IPS-18a (cell line): Measurements from ENCODE around the gene ZBTB16.

Source experiments
- H3K27ac ChIP-seq: one replicate; pipeline ENCODE4 v1.5.1; 2013; ENCODE audit warnings: low read length
- H3K27me3 ChIP-seq: one replicate; pipeline ENCODE4 v1.6.1; 2013; ENCODE audit warnings: mild to moderate bottlenecking, low read length; ENCODE audit not compliant: control insufficient read depth, insufficient read depth
- H3K36me3 ChIP-seq: one replicate; pipeline ENCODE4 v1.6.1; 2013; ENCODE audit warnings: low read depth, low read length; ENCODE audit not compliant: control insufficient read depth
- H3K4me1 ChIP-seq: one replicate; pipeline ENCODE4 v1.6.1; 2013; ENCODE audit warnings: low read depth, low read length; ENCODE audit not compliant: control insufficient read depth
- H3K4me3 ChIP-seq: one replicate; pipeline ENCODE4 v1.5.1; 2013; ENCODE audit warnings: low read length
- H3K9ac ChIP-seq: one replicate; pipeline ENCODE4 v1.6.1; 2013; ENCODE audit warnings: mild to moderate bottlenecking, low read length, moderate library complexity
- H3K9me3 ChIP-seq: one replicate; pipeline ENCODE4 v1.6.1; 2013; ENCODE audit warnings: low read depth, low read length; ENCODE audit not compliant: control insufficient read depth

The ZBTB16 gene

DNA sequence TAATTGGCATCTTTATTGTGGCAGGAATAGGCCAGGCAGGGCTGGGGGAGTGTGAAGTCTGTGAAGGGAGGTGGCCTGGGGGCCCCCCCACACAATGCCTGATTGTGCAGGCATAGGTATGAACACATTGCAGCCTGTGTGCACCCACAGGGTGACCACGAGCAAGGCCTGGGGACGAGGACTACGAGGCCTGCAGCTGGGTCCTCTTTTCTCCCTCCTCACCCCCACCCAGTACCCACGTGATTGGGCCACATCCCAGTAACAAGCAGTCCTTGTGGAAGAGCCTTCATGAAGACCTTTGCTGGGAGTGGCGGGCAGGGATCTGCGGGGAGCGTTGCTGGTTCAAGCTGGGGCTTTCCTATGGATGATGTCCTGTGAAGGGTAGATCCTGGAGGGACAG, 29.3 kb downstream of the ZBTB16 start:
- Histone ChIP-seq H3K27ac (no peak overlapping the region), H3K36me3 (no peaks in the 10 kb centered on the region), H3K9me3 (no peaks in the 10 kb centered on the region), H3K4me1 (peaks cover 3% of the 10 kb centered on the region), H3K4me3 (no peak overlapping the region), H3K27me3 (peaks cover 4% of the 10 kb centered on the region), H3K9ac (no peak overlapping the region)

- H3K36me3 ChIP-seq, result no peaks in the 10 kb centered on the region
- H3K27ac ChIP-seq, result no peak overlapping the region
- H3K27me3 ChIP-seq, result no peaks in the 10 kb centered on the region
- no peak overlapping the region for H3K4me3 ChIP-seq
- peaks cover 3% of the 10 kb centered on the region for H3K4me1 ChIP-seq
- H3K9ac ChIP-seq, result no peak overlapping the region
- H3K9me3 ChIP-seq, result no peaks in the 10 kb centered on the region
These were observed 30.2 kb downstream of the ZBTB16 start for GRCh38 chr11:114089748-114090147.

DNA sequence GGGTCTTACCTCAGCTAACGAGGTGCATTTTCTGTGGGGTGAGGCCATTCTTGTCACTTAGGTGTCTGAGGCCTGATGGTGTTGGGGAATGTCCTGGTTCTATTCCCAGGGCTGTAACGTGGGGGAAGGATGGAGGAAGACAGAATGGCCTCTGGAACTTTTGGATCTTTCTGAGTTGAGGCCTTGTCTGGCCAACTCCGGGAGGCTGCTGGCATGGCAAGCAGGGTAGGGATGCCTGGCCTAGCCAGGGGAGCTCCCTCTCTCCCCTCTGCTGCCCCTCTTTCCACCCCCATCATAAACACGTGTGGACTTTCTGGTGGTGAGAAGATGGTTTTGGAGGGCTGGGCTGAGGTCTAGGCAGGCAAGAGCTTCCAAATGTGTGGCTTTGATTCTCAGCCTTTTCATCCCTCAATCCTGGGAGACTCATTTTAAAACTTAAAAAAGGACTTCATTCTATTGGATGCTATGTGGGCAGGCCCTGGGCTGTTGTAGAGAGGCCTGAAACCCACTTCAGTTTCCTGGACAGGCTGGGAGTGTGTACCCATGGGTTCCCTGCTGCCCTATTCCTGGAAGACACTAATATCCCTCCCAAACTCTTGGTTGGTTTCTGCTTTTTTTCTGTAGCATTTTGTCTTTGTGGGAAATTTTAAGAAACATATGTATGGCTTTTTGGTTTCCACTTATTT, 30.9 kb downstream of the ZBTB16 start:
- H3K27me3 ChIP-seq, result no peaks in the 10 kb centered on the region
- no peak overlapping the region for H3K9ac ChIP-seq
- no peaks in the 10 kb centered on the region for H3K36me3 ChIP-seq
- H3K4me1 ChIP-seq, result peaks cover 3% of the 10 kb centered on the region
- H3K27ac ChIP-seq, result no peak overlapping the region
- H3K4me3 ChIP-seq, result no peak overlapping the region
- no peaks in the 10 kb centered on the region for H3K9me3 ChIP-seq

- Histone ChIP-seq H3K9ac (no peak overlapping the region), H3K4me1 (peaks cover 3% of the 10 kb centered on the region), H3K9me3 (no peaks in the 10 kb centered on the region), H3K27ac (no peak overlapping the region), H3K36me3 (no peaks in the 10 kb centered on the region), H3K27me3 (no peaks in the 10 kb centered on the region), H3K4me3 (no peak overlapping the region)
These were observed 31.5 kb downstream of the ZBTB16 start for GRCh38 chr11:114090976-114091375.

DNA sequence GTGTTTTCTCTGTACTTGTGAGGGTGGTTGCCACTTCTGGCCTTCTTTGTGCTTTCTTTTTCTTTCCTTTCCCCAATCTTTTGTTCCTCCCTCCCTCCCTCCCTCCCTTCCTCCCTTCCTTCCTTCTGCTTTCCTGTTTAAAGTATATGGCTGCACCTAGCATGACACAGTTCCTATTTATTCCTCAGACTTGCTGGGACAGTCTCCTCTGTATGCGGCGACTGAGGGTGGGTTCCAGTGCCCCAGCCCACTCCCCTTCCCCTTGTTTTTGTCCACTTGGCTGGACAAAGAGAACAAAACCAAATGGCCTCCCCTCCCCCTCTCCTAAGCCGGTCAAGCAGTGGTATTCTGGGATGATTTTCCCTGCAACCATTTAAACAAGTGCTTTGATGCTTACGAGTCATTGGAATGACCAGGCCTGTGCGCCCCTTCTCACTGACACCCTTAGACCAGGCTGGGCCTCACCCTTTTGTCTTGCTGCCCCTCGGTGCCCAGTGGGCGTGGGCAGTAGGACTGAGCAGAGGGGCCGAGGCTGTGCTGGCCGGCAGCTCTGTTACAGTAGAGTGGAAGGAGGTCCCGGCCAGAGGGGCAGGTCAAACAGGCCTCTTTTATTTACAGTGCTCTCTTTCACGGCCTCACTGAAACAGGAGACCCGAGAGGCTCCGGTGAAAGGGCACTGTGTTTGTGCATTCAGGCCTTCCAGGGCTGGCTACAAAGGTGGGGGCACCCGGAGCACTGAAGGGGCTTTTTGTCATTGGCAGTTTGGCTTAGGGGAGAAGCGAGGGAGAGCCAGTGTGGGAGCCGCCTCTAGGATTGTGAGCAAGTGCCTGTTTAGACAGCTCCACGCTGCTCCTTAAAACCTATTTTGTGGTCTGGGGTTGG, 32.2 kb downstream of the ZBTB16 start:
- peaks cover 3% of the 10 kb centered on the region for H3K4me1 ChIP-seq
- H3K27ac ChIP-seq, result no peak overlapping the region
- H3K9ac ChIP-seq, result no peak overlapping the region
- no peak overlapping the region for H3K4me3 ChIP-seq
- H3K27me3 ChIP-seq, result no peaks in the 10 kb centered on the region
- H3K9me3 ChIP-seq, result no peaks in the 10 kb centered on the region
- H3K36me3 ChIP-seq, result no peaks in the 10 kb centered on the region

GRCh38 chr11:114092478-114092877, 33.0 kb downstream of the ZBTB16 start:
- Histone ChIP-seq H3K27me3 (no peaks in the 10 kb centered on the region), H3K4me3 (no peak overlapping the region), H3K27ac (no peak overlapping the region)

DNA sequence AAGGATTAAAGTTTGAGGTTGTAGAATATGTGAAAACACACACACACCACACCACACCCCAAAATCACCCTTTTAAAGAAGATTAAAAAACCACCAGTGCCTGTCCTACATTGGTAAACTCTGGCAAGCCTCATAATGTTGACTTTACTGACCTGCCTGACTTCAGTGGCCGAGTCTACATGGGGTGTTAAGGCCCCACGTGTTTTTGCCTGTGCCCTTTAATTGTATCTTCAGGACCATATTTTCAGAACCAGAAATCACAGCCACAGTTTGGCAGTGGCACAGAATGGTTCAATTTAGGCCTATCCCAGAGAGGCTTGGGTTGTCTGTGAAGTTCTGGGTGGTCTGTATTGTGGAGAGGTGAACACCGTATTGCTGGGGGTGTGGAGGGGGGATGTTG, 33.4 kb downstream of the ZBTB16 start:
- Histone ChIP-seq H3K9me3 (no peaks in the 10 kb centered on the region), H3K27ac (no peak overlapping the region), H3K4me1 (peaks cover 3% of the 10 kb centered on the region), H3K36me3 (no peaks in the 10 kb centered on the region), H3K27me3 (no peaks in the 10 kb centered on the region), H3K4me3 (no peak overlapping the region), H3K9ac (no peak overlapping the region)

More at GRCh38 chr11:114092478-114092877, 33.0 kb downstream of the ZBTB16 start:
- no peaks in the 10 kb centered on the region for H3K36me3 ChIP-seq
- no peak overlapping the region for H3K9ac ChIP-seq
- H3K4me1 ChIP-seq, result peaks cover 3% of the 10 kb centered on the region
- H3K9me3 ChIP-seq, result no peaks in the 10 kb centered on the region

GRCh38 chr11:114094516-114094915, 35.0 kb downstream of the ZBTB16 start:
- no peak overlapping the region for H3K4me3 ChIP-seq
- H3K27ac ChIP-seq, result no peak overlapping the region
- no peak overlapping the region for H3K9ac ChIP-seq
- no peaks in the 10 kb centered on the region for H3K36me3 ChIP-seq
- H3K27me3 ChIP-seq, result no peaks in the 10 kb centered on the region
- no peaks in the 10 kb centered on the region for H3K9me3 ChIP-seq
- peaks cover 3% of the 10 kb centered on the region for H3K4me1 ChIP-seq

- peaks cover 3% of the 10 kb centered on the region for H3K4me1 ChIP-seq
- no peaks in the 10 kb centered on the region for H3K36me3 ChIP-seq
- H3K9ac ChIP-seq, result no peak overlapping the region
- H3K27ac ChIP-seq, result no peak overlapping the region
- H3K27me3 ChIP-seq, result no peaks in the 10 kb centered on the region
- no peaks in the 10 kb centered on the region for H3K9me3 ChIP-seq
- no peak overlapping the region for H3K4me3 ChIP-seq
These were observed 36.4 kb downstream of the ZBTB16 start for GRCh38 chr11:114095899-114096298.

DNA sequence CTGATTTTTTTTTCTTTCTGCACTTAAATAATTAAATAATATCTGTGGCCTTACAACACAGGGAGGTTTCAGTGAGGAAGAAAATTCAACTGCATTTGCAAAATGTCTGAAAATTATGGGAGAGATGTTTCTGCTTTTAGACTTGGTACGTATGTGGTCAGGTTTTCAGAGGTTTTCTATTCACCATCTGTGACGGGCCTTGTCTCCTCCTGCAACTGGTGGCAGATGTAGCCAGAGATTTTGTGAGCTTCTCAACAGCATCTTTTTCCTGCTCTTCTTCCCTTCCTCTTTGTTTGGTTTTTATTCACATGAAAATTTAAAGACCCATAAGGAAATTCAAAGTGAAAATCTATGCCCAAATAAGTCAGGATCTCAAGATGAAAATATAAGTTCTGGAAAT, 38.3 kb downstream of the ZBTB16 start:
- Histone ChIP-seq H3K9ac (no peak overlapping the region), H3K27me3 (no peaks in the 10 kb centered on the region), H3K27ac (no peak overlapping the region), H3K4me1 (no peaks in the 10 kb centered on the region), H3K4me3 (no peak overlapping the region), H3K9me3 (no peaks in the 10 kb centered on the region), H3K36me3 (no peaks in the 10 kb centered on the region)

- Histone ChIP-seq H3K27me3 (no peaks in the 10 kb centered on the region), H3K4me1 (no peaks in the 10 kb centered on the region), H3K36me3 (no peaks in the 10 kb centered on the region)
These were observed 39.4 kb downstream of the ZBTB16 start for GRCh38 chr11:114098927-114099326.

More at GRCh38 chr11:114098927-114099326, 39.4 kb downstream of the ZBTB16 start:
- H3K27ac ChIP-seq, result no peak overlapping the region
- H3K9ac ChIP-seq, result no peak overlapping the region
- H3K4me3 ChIP-seq, result no peak overlapping the region
- H3K9me3 ChIP-seq, result no peaks in the 10 kb centered on the region
